Ecto neural progenitor cell (in vitro differentiated cells): ENCODE results near the gene CYP19A1.
A peak's percentile ranks its signal among the peaks of the same experiment; 100 is the strongest.

ENCODE experiments used
- DNase-seq: peaks from one replicate; pipeline ENCODE4 v3.0.0-alpha.2; 2018; ENCODE audit warnings: low spot score

Gene CYP19A1

DNA sequence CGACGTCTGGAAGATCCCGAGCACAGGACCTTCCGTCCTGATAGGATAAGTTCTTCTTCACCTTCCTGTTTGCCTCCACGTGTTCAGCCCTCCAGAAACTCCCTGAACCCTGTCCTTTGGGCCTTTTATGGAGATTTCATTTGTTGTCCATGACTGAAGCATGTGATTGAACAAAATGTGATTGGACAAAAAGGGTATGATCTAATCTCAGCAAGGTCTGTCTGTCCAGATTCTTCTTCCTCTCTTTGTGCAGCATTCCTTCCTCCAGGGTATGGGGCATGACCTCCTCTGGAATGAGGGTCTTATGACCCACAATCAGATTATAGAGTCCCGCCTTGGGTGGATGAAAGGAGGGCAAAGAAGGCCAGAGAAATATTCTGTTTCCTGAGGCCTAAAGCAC, at the start of gene CYP19A1:
Gene CYP19A1 (minus strand): TSS at position 101 of the 400 bp plus-strand sequence. CDS start 95,684 bp downstream, outside the sequence.
- no peak for DNase-seq

DNA sequence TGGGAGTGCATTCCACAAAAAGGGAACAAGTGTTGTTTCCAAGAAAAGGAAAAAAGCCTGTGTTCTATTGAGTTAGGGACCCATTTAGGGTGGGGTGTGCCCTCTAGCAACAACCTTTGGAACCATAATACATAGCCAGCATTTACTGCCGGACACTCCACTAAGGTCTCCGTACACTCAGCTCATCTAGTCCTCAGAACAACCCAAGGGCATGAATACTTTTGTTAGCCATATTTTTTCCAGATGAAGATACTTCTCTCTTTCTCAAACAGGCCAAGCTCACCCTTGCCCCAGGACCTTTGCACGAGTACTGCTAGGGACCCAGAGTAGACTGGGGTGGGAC, 49.3 kb upstream of the CYP19A1 start:
- no peak for DNase-seq

DNA sequence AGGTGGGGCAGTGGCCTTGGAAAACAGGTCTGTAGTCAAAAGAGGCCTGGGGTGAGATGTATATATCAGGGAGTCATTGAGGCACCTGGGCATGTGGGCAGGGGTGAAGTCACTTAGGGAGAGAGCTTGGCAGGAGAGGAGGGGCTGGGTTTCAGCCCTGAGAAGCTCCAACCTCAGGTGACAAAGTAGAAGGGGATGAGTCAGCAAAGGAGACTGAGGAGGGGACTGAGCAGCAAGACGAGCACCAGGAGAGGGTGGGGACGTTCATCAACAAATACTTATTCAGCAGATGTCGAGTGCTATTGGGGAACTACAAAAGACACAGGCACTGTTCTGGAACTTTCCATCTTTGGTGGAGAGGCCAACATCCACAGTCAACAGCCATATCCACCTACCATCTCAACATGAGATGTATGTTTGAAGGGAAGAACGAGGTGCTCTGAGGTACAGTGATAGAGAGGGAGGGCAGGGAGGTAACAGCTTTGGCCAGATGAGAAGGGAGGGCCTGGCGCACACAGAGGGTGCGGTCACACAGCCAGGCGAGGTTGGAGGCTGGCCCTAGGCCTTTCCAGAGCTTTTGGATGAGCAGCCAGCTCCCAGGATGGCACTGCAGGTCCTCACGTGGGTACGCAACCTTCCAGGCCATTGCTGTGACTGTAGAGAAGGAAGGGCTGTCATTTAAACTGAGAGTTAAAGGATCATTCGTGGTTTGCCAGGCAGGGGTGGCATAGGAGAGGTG, 48.7 kb upstream of the CYP19A1 start:
- DNase-seq = no peak

DNA sequence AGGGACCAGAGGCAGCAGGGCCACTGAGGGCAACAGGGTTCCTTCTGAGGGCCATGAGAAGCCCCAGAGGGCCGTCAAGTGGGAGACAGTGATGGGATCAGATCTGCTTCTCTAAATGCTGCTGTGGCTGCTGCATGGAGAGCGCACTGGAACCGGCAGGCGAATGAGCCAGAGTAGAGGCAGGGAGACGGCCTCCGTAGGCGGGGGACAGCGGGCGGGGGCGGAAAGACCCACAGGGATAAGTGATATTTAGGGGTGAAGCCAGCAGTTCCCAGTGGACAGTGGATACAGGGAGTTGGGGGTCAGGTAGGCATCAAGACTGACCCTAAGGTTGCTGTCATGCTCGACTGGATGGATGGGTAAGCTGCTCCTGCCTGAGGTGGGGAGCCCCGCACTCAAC, 48.1 kb upstream of the CYP19A1 start:
- no peak for DNase-seq

DNA sequence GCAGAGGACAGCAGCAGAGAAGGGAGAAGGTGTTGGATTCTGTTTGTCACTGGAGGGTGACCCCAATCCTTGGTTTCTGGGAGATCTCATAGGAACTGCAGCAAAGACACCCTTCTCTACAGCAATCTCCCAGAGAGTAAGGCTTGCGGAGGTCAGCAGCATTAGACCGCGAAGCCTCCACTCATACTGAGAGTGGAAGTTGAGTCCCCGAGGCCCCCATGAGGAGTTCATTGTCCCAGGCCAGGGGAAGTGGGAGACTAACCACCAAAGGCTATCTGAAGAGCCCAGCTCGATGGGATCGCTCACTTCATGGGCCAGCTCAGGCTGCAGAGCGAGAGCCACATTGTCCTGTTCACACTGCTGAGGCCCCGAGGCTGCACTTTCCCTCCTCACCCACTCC, 47.6 kb upstream of the CYP19A1 start:
- no peak for DNase-seq

DNA sequence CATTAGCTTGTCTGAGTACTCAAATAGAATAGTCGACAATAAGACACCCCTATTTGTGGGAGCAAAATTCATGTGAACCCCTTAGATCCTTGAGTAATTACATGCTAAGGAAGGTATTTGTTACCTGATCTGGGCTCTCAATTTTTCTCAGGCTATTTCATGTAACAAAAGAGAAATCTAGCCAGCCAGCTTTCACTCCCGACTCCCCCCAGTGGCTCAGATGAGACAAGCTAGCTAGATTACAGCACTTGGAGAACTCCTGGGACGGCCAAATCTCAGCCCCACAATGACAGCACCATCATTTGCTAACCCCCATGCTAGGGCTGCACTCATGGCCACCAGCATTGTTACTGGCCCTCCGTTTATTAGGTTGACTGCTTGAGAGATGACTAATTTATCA, 44.4 kb upstream of the CYP19A1 start:
- peak; percentile 65 for DNase-seq

DNA sequence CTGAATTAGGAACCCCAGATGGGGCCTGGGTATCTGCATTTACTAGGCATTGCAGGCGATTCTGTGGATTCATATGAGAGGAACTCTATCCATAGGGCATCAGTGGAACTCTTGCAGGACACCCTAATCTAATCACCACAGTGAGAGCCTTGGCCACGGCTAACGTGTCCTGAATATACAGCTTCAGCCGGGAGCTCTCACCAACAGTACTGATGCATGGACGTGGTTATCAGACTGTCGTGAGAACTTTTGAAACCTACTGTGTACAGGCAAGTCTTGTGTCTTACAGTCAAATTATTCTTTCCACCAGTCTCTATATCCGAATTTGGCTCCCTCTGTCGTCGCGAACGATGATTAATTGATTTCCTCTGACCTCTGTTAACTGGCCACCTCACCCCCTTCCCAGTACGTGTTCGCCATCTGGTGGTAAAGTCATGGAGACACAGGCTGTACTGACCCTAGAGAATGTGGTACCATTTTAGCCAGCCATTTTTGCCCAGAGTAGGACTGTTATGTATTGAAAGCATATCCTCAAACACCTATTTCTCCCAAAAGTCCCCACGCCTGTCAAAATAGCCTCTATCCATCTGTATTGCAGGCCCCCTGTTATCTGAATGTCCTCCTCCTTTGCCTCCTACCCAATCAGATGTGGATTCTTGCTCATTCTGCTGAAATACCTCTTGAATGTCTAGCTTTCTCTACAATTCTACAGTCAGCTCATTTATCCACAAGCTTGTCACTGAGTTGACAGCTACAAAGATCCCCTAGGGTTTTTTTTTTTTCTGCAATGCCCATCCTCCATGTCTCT, 42.8 kb upstream of the CYP19A1 start:
- peak; percentile 74 for DNase-seq

DNA sequence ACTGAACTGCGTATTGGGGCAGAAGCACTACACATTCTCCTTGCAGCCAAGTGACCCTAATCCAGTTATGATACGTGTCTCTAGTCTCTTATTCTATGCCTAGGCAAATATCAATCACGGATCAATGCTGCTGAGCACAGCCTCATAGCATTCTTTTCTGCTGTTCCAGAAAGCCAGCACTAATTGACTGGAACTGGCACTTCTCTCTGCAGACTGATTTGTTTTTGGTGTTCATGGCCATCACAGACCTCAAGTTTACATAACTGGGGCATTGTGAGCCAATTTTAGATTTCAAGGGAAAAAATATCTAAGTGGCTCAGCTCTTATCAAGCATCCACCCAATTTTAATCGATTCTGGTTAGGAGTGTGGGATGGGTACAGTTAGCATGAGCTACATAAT, 41.0 kb upstream of the CYP19A1 start:
- DNase-seq = no peak

DNA sequence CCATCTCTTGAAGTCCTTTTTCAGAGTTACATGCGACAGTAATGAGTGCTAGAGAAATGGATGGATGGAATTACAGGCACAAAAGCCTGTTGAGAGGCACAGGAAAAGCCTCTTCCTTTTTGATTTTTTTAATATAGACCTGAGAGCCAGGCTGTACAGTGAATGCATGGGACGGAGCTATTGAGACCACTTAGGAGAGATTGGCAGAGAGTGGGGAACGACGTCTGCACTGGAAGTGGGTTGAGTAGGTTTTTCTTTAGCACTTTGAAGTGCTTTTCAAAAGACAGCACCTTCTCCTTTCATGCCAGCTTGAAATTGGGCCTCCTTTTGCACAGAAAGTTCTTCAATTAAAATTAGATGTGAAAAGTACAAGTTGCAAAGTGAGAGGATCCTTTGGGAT, 40.0 kb upstream of the CYP19A1 start:
- DNase-seq = no peak

DNA sequence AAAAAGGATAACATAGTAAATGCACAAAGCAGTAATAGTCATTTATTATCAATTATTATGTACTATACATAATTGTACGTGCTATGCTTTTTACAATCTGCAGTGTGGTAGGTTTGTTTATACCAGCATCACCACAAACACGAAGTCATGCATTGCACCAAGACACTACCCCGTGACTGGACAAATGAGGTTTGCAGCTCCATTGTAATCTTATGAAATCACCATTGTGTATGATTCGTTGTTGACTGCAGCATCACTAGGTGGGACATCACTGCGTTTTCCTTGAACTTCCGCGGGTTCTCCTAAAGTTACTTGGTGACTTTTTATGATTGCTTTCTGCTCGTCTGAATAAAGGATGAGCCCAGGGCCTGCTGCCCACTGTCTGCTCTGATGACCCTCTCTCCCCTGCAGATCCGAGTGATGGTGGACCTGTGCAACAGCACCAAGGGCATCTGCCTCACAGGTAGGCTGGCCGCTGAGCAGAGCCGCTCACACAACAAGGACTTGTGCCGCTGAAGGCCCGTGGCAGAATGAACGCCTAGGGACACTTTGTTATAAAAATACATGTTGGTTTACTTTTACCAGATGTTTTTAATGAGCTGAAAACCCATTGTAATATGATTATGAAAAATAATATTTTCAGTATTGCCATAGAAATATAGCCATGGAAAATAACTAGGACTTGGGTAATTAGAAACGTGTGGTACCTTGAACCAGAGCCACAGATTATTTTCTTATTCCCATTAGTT, 38.8 kb upstream of the CYP19A1 start:
- no peak for DNase-seq

DNA sequence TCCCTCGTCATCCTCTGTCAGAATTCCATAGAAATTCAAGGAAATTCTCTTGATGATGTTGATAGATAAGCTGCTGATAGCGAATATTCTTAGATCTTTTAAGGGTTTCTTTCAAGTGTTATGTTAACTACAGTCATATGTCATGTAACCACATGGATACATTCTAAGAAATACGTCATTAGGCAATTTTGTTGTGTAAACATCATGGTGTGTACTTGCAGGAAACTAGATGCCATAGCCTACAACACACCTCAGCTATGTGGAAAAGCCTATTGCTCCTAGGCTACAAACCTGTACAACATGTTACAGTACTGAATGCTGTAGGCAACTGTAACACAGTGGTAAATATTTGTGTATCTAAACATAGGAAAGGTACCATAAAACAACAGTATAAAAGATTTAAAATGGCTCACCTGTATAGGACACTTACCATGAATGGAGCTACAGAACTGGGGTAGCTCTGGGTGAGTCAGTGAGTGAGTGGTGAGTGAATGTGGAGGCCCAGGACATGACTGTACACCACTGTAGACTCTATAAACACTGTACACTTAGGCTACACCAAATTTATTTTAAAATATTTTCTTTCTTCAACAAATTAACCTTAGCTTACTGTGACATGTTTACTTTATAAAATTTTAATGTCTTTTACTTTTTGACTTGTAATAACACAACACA, 37.7 kb upstream of the CYP19A1 start:
- no peak for DNase-seq

DNA sequence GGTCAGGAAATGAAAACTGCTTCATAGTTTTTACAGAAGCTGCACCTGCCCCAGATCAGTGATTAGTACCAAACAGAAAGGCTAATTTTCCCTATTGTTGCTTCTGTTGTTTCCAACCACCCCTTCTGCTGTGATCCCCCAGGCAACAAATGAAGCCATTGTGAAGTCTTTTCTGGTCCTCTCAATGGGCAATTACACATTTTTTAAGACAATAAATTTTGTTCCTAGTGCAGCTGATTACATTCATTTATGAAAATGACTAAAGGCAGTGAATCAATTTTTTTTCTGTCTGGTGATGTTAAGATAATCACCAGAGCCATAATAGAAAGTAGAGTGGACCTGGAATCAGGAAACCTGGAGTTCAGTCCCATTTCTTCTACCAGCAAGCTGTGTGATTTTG, 35.7 kb upstream of the CYP19A1 start:
- no peak for DNase-seq

DNA sequence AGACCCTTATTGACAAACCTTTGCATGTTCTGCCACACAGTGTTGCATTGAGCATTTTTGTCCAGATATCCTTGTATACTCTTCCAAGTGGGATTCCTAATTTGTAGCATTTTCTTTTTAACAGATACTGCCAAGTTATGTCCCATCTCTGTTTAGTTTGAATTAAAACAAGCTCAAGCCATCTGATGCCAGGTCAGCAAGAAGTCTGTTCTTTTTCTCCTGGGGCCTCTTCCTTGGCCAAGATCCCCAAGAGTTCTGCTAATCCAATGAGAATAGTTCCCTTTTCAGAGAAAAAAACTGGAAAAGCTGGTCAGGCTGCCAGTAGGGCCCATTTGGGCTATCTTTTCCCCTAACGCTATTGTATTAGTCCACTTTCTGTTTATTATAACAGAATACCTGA, 32.9 kb upstream of the CYP19A1 start:
- no peak for DNase-seq

DNA sequence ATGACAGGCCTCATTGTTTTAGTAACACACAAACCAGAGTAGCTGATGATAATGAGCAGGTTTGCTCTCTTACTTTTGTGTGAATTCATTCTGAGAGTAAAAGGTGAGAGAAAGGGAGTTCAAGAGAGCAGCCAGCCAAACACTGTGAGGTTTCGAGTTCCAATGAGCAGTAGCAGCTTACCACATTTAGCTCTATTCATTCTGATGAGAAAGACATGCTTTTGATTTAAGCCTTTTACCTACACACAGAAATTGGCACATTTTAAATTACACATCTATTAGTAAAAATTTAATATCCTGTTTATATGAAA, 31.0 kb upstream of the CYP19A1 start:
- DNase-seq = no peak

DNA sequence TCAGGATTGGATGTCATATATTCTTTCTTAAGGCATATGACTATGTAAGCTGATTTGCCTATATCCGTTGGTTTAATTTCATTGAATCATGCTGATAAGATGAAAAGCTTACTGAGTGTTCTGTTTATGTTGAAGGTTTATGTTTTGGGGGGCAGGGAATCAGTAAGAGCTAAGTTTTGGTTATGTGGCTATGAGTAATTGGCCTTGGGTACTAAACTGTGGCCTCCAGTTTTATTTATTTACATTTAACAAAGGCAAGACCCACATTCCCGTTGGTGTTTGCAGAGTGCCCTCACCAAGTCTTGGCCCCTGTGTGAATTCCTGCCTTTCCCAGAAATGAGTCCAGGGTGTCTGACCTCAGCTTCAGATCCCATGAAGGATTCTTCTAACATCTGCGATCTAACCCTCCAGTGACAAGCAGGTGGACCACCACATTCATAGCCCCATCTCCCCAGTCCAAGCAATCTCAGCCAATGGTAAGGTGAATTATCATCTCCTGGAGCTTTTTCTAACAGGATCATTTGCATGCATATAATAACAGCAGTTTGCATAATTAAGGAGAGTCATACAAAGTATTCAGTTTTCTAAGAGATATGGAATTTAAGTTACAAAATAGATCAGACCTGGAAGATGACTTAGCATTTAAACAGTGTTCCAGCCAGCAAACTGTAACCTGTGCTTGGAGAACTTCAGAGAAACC, 30.5 kb upstream of the CYP19A1 start:
- DNase-seq = no peak

DNA sequence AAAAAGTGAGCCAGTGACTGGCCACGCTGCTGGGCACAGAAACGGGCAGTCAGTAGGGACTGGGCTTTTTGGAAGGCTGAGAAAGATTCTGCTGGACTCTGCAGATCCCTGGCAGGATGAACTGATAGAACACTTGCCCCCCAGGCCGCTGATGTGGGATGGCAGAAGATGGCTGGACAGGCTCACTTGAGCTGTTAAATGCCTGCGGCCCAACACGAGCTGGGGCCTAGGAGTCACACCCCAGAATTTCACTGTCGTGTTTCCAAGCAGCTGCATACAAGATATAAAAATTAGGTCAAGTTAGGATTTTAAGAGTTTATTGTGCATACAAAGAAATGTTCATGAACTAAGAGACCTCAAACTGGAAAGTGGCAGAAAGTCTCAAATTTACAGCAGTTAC, 29.9 kb upstream of the CYP19A1 start:
- DNase-seq = no peak

DNA sequence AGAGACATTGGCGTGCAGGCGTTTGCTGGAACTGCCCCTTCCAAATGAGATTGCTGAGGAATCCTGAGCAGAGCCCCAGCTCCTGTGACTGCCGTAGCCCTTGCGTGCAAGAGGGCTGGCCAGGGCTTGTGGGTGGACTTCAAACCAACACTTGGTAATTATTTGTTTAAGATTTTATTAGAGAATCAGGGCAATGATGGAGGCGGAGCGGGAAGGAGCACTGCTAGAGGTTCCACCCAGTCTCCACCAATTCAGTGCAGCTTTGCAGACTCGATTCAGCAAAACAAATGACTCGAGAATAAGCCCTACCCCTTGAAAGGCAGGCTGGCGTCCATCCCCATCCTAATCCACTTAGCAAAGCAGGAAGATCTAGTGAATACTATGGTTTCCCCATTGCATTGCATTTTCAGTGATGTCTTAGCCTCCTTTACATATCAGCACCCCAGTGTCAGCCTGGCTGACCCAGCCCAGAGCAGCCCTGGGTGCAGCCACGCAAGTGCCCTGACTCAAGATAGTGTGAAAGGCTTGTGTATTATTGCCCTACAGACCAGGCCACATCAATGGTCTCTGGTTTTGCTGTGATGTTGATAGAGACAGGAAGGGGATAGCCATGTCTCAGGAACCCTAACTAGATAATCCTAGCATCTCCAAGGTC, 29.1 kb upstream of the CYP19A1 start:
- peak; percentile 59 for DNase-seq

DNA sequence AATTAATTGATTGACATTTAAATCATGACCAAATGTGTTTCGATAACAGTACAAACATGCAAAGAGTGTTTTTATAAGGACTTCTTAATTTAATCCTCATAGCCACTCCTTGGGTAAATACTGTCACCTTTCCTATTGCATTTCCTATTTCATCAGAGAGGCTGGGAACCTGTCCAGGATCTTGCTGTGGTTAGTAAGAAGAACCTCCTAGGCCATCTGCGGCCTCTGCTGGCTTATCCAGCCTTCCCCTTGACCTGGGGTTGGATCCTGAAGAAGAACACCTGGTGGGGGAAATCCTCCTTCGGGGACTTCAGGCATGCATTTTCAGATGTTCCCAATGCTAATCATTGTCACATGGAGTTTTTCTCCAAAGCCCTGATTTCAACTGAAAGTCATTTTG, 28.5 kb upstream of the CYP19A1 start:
- no peak for DNase-seq

DNA sequence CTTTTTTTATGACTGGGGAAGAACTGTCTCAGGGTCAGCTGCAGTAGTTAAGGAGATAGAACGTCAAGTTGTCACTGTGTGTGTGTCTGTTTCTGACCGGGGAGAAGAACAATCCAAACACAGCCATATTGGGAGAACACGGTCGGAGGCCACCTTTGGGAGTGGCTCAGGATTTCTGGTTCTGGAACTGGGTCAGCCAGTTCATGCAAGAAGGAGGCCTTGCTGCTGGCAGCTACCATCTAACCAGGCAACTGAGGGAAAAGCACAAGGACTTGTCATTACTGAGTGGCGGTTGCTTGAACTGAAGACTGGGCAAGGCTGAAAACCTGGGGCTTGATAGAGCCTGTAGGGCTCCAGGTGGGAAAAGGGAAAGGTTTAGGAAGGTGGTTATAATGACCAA, 27.7 kb upstream of the CYP19A1 start:
- DNase-seq = no peak

DNA sequence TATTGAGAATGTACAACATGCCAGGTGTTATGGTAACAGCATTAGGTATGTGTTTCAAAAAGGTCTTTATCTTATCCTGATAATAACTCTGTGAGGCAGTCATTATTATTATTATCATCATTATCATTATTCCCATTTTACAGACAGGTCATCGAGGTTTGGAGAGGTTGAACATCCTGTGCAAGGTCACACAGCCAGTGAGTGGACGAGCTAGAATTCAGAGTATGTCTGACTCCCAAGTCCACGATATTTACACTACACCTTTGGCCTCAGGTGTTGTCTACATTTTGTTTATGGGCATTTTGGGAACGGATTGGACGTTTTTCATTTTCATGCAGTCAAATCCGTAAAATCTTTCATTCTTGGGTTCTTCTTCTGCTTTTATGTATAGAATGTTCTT, 27.0 kb upstream of the CYP19A1 start:
- no peak for DNase-seq

DNA sequence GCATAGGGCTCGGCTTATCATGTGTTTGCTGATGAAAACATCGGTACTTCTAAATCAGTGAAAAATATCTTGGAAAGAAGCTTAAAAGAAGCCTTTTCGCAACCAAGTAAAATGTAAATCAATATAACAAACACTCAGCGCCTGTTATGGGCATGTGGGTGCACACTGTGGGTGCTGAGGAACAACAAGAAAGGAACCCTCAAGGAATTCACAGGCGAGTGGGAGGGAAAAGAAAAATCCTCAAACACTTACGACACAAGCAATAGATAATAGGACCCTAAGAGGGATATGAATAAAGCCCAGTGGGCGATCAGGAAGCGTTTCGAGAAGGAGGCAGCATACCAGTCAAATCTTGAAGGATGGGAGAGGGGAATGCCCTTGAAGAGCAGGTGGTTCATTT, 25.0 kb upstream of the CYP19A1 start:
- no peak for DNase-seq

DNA sequence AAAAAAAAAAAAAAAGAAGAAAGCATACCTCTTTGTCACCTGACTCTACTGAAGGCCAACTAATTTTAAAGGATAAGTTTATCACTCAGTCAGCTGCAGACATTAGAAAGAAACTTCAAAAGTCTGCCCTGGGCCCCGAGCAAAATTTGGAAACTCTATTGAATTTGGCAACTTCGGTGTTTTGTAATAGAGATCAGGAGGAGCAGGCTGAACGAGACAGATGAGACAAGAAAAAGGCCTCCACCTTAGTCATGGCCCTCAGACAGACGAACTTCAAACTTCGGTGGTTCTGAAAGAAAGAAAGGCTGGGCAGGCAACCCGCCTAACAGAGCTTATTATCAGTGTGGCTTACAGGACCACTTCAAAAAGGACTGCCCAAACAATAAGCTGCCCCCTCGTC, 21.6 kb upstream of the CYP19A1 start:
- DNase-seq = no peak
